ENCODE measurements around the gene AP3S2.
A peak's percentile ranks its signal among the peaks of the same experiment; 100 is the strongest.

AP3S2 gene

GRCh38 chr15:89781891-89782618, 111.7 kb downstream of the AP3S2 start:
- DNase-seq (ENCODE audit: low read depth) = peak; percentile 18
- no peak for TF ChIP-seq CTCF (IDR thresholded peaks at IDR 0.05; ENCODE audit: low read depth, low read length, missing control alignments)
- in situ Hi-C loops (cut with HindIII; ENCODE audit: low sequenced_read_pairs) = no loop called here
- H3K4me3 ChIP-seq (ENCODE audit: low read depth, low read length) = no peak overlapping the region

GRCh38 chr15:89781055-89781454, 112.7 kb downstream of the AP3S2 start:
- in situ Hi-C loops (cut with HindIII; ENCODE audit: low sequenced_read_pairs) = no loop called here
- TF ChIP-seq CTCF (IDR thresholded peaks at IDR 0.05; ENCODE audit: low read depth, low read length, missing control alignments) = no peak
- DNase-seq (ENCODE audit: low read depth) = no peak
- no peak overlapping the region for H3K4me3 ChIP-seq (ENCODE audit: low read depth, low read length)

- in situ Hi-C loops (cut with HindIII; ENCODE audit: low sequenced_read_pairs) = no loop called here
- H3K4me3 ChIP-seq (ENCODE audit: low read depth, low read length) = no peak overlapping the region
- no peak for TF ChIP-seq CTCF (IDR thresholded peaks at IDR 0.05; ENCODE audit: low read depth, low read length, missing control alignments)
- no peak for DNase-seq (ENCODE audit: low read depth)
Measured at GRCh38 chr15:89780601-89781000, 113.2 kb downstream of the AP3S2 start.

All from astrocyte of the cerebellum (primary cell).